Endothelial cell of umbilical vein (primary cell): ENCODE data around the gene MS4A8. TPM values are rescaled to one million over a fixed set of nuclear protein-coding genes. Genes with fewer than 3 reads are reported as not detected.

ENCODE experiments used
- BruUV-seq: library from RNA; stranded (reverse); fragments of 400-500 nt; replicated peaks from 2 replicates; lab custom pipeline; 2021; lab: Mats Ljungman, UMichigan
- CTCF ChIA-PET: fragments of 300-600, 350-600 bp; sonication (Branson Sonifier 250); formaldehyde crosslinking; loops from one replicate; lab custom pipeline; 2021; ENCODE audit warnings: antibody characterized with exemption, inconsistent platforms; lab: Charles Lee
- POLR2A ChIA-PET: fragments of 300-600, 350-600 bp; sonication (Branson Sonifier 250); formaldehyde crosslinking; loops from one replicate; lab custom pipeline; 2021; ENCODE audit warnings: antibody characterized with exemption, inconsistent platforms; lab: Charles Lee
- DNase-seq: peaks from one replicate; pipeline ENCODE4 v3.0.0-alpha.2; 2011; ENCODE audit warnings: low read depth, low spot score
- FAIRE-seq: peaks from 2 replicates; lab custom pipeline; 2011; peaks lifted over from hg19 to GRCh38; lab: Jason Lieb, UNC
- H2AFZ ChIP-seq: 2 replicates; pipeline ENCODE4 v1.6.0; 2012; ENCODE audit warnings: low read depth, low read length, control low read depth, inconsistent platforms
- H3K27ac ChIP-seq: 2 replicates; pipeline ENCODE4 v1.5.1; 2011; ENCODE audit warnings: low read depth, mild to moderate bottlenecking, control low read depth, low read length, moderate library complexity; ENCODE audit not compliant: insufficient read depth
- H3K27me3 ChIP-seq, 2 experiments: 2 replicates each; pipeline versions ENCODE4 v1.6.0 to v1.6.1; 2011; ENCODE audit warnings: low read length in 2 of 2, mixed read lengths in 1 of 2; ENCODE audit not compliant: control insufficient read depth in 2 of 2, insufficient read depth in 2 of 2
- H3K36me3 ChIP-seq, 2 experiments: 2 replicates in 1 of 2; 3 replicates in 1 of 2; pipeline ENCODE4 v1.5.1; 2011; ENCODE audit warnings: low read length in 2 of 2, mild to moderate bottlenecking in 1 of 2, moderate library complexity in 1 of 2; ENCODE audit not compliant: control insufficient read depth in 2 of 2, insufficient read depth in 2 of 2; ENCODE audit errors: extremely low read depth in 1 of 2
- H3K4me1 ChIP-seq: 3 replicates; pipeline ENCODE4 v1.5.1; 2011; ENCODE audit warnings: mild to moderate bottlenecking, low read length; ENCODE audit not compliant: control insufficient read depth, insufficient read depth; ENCODE audit errors: extremely low read depth
- H3K4me2 ChIP-seq: 2 replicates; pipeline ENCODE4 v1.6.1; 2011; ENCODE audit warnings: low read length, control low read depth, mixed read lengths; ENCODE audit not compliant: insufficient read depth
- H3K4me3 ChIP-seq, 3 experiments: fragments of 200-600 bp in 1 of 3; sonication (generic), shearing (Covaris generic) in 1 of 3; replicated peaks in 1 of 3; 2 replicates each; pipeline ENCODE4 v1.5.1; 2011 to 2016; ENCODE audit warnings: control low read depth in 3 of 3, low read length in 3 of 3, mild to moderate bottlenecking in 2 of 3, inconsistent platforms in 1 of 3, low read depth in 1 of 3, moderate library complexity in 1 of 3; ENCODE audit not compliant: insufficient read depth in 1 of 3
- H3K79me2 ChIP-seq: 2 replicates; pipeline ENCODE4 v1.6.0; 2012; ENCODE audit warnings: low read length, inconsistent platforms; ENCODE audit not compliant: control insufficient read depth, insufficient read depth
- H3K9ac ChIP-seq: replicated peaks from 2 replicates; pipeline ENCODE3; 2011; ENCODE audit warnings: low read length, control low read depth; ENCODE audit not compliant: insufficient read depth; ENCODE audit errors: extremely low read depth
- H3K9me1 ChIP-seq: replicated peaks from 3 replicates; pipeline ENCODE4 v1.6.0; 2011; ENCODE audit warnings: mild to moderate bottlenecking, low read length; ENCODE audit not compliant: control insufficient read depth, insufficient read depth; ENCODE audit errors: extremely low read depth
- H3K9me3 ChIP-seq: replicated peaks from 2 replicates; pipeline ENCODE4 v1.5.1; 2012; ENCODE audit warnings: low read length, inconsistent platforms; ENCODE audit not compliant: control insufficient read depth, insufficient read depth
- H4K20me1 ChIP-seq: replicated peaks from 2 replicates; pipeline ENCODE3; 2011; ENCODE audit warnings: mild to moderate bottlenecking, low read length; ENCODE audit not compliant: control insufficient read depth, insufficient read depth; ENCODE audit errors: extremely low read depth
- CTCF ChIP-seq, 2 donors: IDR thresholded peaks; 1 replicate in 1 of 2; 2 replicates in 1 of 2; pipeline ENCODE4 v1.5.1; 2011; ENCODE audit warnings: low read length in 2 of 2, mild to moderate bottlenecking in 2 of 2, moderate library complexity in 2 of 2, control low read depth in 1 of 2, inconsistent platforms in 1 of 2, low read depth in 1 of 2; ENCODE audit not compliant: insufficient read depth in 1 of 2; ENCODE audit errors: extremely low read depth in 1 of 2
- EZH2 ChIP-seq: IDR thresholded peaks from 2 replicates; pipeline ENCODE4 v1.6.1; 2012; ENCODE audit warnings: borderline replicate concordance, low read depth, mild to moderate bottlenecking, moderate library complexity, low read length, inconsistent platforms; ENCODE audit not compliant: severe bottlenecking
- FOS ChIP-seq: IDR thresholded peaks from 2 replicates; pipeline ENCODE4 v1.6.1; 2011; ENCODE audit warnings: mild to moderate bottlenecking, low read length, moderate library complexity, borderline replicate concordance; ENCODE audit not compliant: insufficient read depth
- GATA2 ChIP-seq: IDR thresholded peaks from 2 replicates; pipeline ENCODE4 v1.7.0; 2011; ENCODE audit warnings: low read depth, mild to moderate bottlenecking, moderate library complexity, mixed read lengths, low read length; ENCODE audit not compliant: insufficient read length, insufficient read depth
- JUN ChIP-seq: IDR thresholded peaks from 2 replicates; pipeline ENCODE4 v1.6.1; 2011; ENCODE audit warnings: borderline replicate concordance, low read depth; ENCODE audit not compliant: insufficient read length, insufficient read depth
- MAX ChIP-seq: IDR thresholded peaks from 2 replicates; pipeline ENCODE4 v1.6.1; 2011; ENCODE audit not compliant: insufficient read depth, insufficient read length
- MYC ChIP-seq: IDR thresholded peaks from one replicate; pipeline ENCODE4 v1.6.1; 2011; ENCODE audit warnings: mild to moderate bottlenecking, low read depth, low read length
- POLR2A ChIP-seq: IDR thresholded peaks from 2 replicates; pipeline ENCODE4 v1.6.1; 2012; ENCODE audit warnings: low read depth, mild to moderate bottlenecking, control low read depth, low read length
- POLR2AphosphoS5 ChIP-seq: IDR thresholded peaks from 2 replicates; pipeline ENCODE4 v1.6.1; 2012; ENCODE audit warnings: low read depth, mild to moderate bottlenecking, control low read depth, low read length, moderate library complexity; ENCODE audit not compliant: insufficient read depth
- dilution Hi-C: fragments of 300-500 bp; cut with MboI; formaldehyde crosslinking; loops from one replicate; pipeline ENCODE4 v1.15.0; 2019; ENCODE audit warnings: low sequenced_read_pairs; ENCODE audit not compliant: extremely low pct_ligation_motif_present
- intact Hi-C: fragments of 100-400 bp; cut with micrococcal nuclease; formaldehyde crosslinking; loops from one replicate; pipeline ENCODE4 v1.10.0; 2022
- polyA plus RNA-seq, 4 experiments: library from polyadenylated mRNA; depleted of rRNA in 3 of 4; stranded (reverse) in 3 of 4; unstranded in 1 of 4; fragments of >200 nt; gene quantifications; 2 replicates each; pipeline versions ENCODE4 v1.2.1 to v1.2.3, GENCODE V29; 2011 to 2012; ENCODE audit warnings: missing spikeins in 1 of 4
- total RNA-seq: library from RNA; stranded (reverse); gene quantifications from 2 replicates; pipeline ENCODE4 v1.2.3, GENCODE V29; 2021

The MS4A8 gene
- total and polyA plus RNA-seq, 2 donors (not counting 3 experiments of a cell fraction or from before 2014, with no cell fraction given), result not detected

GRCh38 chr11:60765355-60765754, 65.9 kb downstream of the MS4A8 start:
- Histone ChIP-seq H3K27ac (no peak overlapping the region), H3K9me1 (no peaks in the 10 kb centered on the region), H3K79me2 (no peaks in the 10 kb centered on the region), H3K4me1 (no peaks in the 10 kb centered on the region), H2AFZ (no peak overlapping the region), H3K9me3 (no peaks in the 10 kb centered on the region), H4K20me1 (no peaks in the 10 kb centered on the region), H3K4me2 (no peak overlapping the region), H3K4me3 (no peak overlapping the region), H3K36me3 (no peaks in the 10 kb centered on the region), H3K9ac (no peak overlapping the region), H3K27me3 (peaks cover 12 to 19% of the 10 kb centered on the region in 2 experiments)
- intact Hi-C loops, result no loop called here
- BruUV-seq, result no TSS peak
- dilution Hi-C loops, result no loop called here
- DNase-seq (no peak), FAIRE-seq (no peak)
- ChIA-PET POLR2A (no interaction called here), CTCF (interaction anchor here (1.0 to 3.1 kb wide), 7 partner anchors 9 to 402 kb away, joined by 3 to 16 read pairs (median 6); partner anchors contain the start of gene MS4A15)
- TF ChIP-seq POLR2A (no peak), JUN (no peak), FOS (no peak), GATA2 (no peak), CTCF (IDR thresholded peaks at IDR 0.05; ENCODE audit: extremely low read depth in 1 of 2, insufficient read depth in 1 of 2, low read depth in 1 of 2, low read length in 2 of 2) (no peak), POLR2AphosphoS5 (no peak), MYC (no peak), MAX (no peak), EZH2 (no peak)

Other genes starting within 250 kb of the MS4A8 start
- not detected in 2 replicates for gene MS4A1, start 243.8 kb upstream of the MS4A8 start, total RNA-seq
- not detected in 2 replicates for gene MS4A1, start 243.8 kb upstream of the MS4A8 start, polyA plus RNA-seq
- gene MS4A12, start 206.8 kb upstream of the MS4A8 start, total RNA-seq, result not detected in 2 replicates
- gene MS4A12, start 206.8 kb upstream of the MS4A8 start, polyA plus RNA-seq, result not detected in 2 replicates
- not detected in 2 replicates for gene MS4A13, start 184.2 kb upstream of the MS4A8 start, total RNA-seq
- gene MS4A13, start 184.2 kb upstream of the MS4A8 start, polyA plus RNA-seq, result not detected in 2 replicates
- gene MS4A18, start 25.1 kb downstream of the MS4A8 start, total RNA-seq, result not detected in 2 replicates
- gene MS4A18, start 25.1 kb downstream of the MS4A8 start, polyA plus RNA-seq, result not detected in 2 replicates
- gene MS4A15, start 57.3 kb downstream of the MS4A8 start, total RNA-seq, result not detected in 2 replicates
- gene MS4A15, start 57.3 kb downstream of the MS4A8 start, polyA plus RNA-seq, result not detected in 2 replicates
- not detected in 2 replicates for gene MS4A10, start 85.7 kb downstream of the MS4A8 start, total RNA-seq
- not detected in 2 replicates for gene MS4A10, start 85.7 kb downstream of the MS4A8 start, polyA plus RNA-seq
- 57.6 and 60.8 TPM in 2 replicates for gene CCDC86, start 142.5 kb downstream of the MS4A8 start, total RNA-seq
- 29.8 and 32.3 TPM in 2 replicates for gene CCDC86, start 142.5 kb downstream of the MS4A8 start, polyA plus RNA-seq
- gene PTGDR2, start 156.3 kb downstream of the MS4A8 start, total RNA-seq, result 0.15 TPM in 1 of 2 replicates, not detected in the other
- not detected in 2 replicates for gene PTGDR2, start 156.3 kb downstream of the MS4A8 start, polyA plus RNA-seq
- not detected in 2 replicates for gene ZP1, start 167.9 kb downstream of the MS4A8 start, total RNA-seq
- not detected in 2 replicates for gene ZP1, start 167.9 kb downstream of the MS4A8 start, polyA plus RNA-seq
- gene PRPF19, start 207.0 kb downstream of the MS4A8 start, total RNA-seq, result 114 and 126 TPM in 2 replicates
- gene PRPF19, start 207.0 kb downstream of the MS4A8 start, polyA plus RNA-seq, result 97.1 and 121 TPM in 2 replicates
- gene TMEM109, start 214.5 kb downstream of the MS4A8 start, total RNA-seq, result 172 and 192 TPM in 2 replicates
- 141 and 143 TPM in 2 replicates for gene TMEM109, start 214.5 kb downstream of the MS4A8 start, polyA plus RNA-seq
- 106 and 120 TPM in 2 replicates for gene TMEM132A, start 224.8 kb downstream of the MS4A8 start, total RNA-seq
- gene TMEM132A, start 224.8 kb downstream of the MS4A8 start, polyA plus RNA-seq, result 74.3 and 97.9 TPM in 2 replicates